HG03045 (cell line): ENCODE measurements around the gene ARNT2.
"Not testable (repeated sequence)": the region's sequence is repeated elsewhere in the genome, so short reads cannot be mapped to it uniquely, and the experiment has no call there.

ENCODE experiments used
- ATAC-seq: cut with Tn5 transposase; IDR thresholded peaks from one replicate; pipeline ENCODE4 v1.9.1; 2021; ENCODE audit warnings: mild to moderate bottlenecking, moderate library complexity; ENCODE audit not compliant: unreplicated experiment

The ARNT2 gene

GRCh38 chr15:80639168-80639555 is 235.0 kb downstream of the ARNT2 start:
- no peak for ATAC-seq

GRCh38 chr15:80640531-80641121 is 236.4 kb downstream of the ARNT2 start:
- no peak for ATAC-seq

DNA sequence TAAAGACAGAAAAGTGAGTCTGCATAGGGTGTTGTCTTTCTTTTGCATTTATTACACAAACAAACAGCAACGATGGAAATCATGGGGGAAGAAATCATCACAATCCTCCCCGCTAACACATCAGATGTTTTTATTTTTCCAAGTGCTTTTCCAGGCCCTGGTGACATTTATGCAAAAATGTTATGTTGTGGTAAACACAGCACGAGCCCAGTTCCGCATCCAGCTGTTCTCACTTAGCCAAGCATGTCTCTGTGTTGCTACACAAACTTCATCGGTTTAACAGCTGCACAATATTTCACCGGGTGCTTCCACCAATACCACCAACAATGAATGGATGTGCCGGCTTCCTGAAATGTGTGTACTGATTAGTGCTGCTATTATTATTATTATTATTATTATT is 237.2 kb downstream of the ARNT2 start:
- no peak for ATAC-seq

- ATAC-seq = no peak
Measured at GRCh38 chr15:80643431-80643951, 239.3 kb downstream of the ARNT2 start.

DNA sequence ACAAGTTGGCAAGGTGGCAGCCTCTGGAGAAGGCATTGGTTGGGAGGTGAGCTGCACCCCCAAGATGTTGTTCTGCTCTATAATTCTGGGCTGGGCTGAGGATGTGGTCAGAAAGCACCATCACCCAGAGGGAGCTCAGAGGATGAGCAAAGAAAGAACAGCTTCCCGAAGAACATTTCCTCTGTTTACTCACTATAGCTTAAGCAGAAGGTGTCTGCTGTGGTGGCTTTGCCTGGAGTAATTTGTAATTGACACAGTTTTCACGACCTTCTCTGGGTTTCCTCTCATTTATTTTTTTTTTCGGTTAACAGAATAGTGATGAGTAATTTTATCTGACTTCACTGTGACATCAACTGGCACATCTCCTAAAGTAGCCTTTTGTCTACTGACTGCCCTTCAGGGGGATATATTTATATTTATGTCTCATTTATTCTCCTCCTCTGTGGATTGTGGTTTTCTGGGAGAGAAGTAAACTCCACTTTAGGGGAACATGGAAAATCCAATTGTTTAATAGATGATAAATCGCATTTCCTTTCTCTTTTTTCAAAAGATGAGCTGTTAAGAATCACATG is 241.4 kb downstream of the ARNT2 start:
- ATAC-seq = no peak

- ATAC-seq = not testable (repeated sequence)
Measured at GRCh38 chr15:80647424-80647823, 243.2 kb downstream of the ARNT2 start.
